ENCODE data around the gene GFRA4. TPM values are rescaled to one million over a fixed set of nuclear protein-coding genes. Genes with fewer than 3 reads are reported as not detected.

GFRA4 gene
- total RNA-seq, 1 experiment from 2014 or later: not detected

DNA sequence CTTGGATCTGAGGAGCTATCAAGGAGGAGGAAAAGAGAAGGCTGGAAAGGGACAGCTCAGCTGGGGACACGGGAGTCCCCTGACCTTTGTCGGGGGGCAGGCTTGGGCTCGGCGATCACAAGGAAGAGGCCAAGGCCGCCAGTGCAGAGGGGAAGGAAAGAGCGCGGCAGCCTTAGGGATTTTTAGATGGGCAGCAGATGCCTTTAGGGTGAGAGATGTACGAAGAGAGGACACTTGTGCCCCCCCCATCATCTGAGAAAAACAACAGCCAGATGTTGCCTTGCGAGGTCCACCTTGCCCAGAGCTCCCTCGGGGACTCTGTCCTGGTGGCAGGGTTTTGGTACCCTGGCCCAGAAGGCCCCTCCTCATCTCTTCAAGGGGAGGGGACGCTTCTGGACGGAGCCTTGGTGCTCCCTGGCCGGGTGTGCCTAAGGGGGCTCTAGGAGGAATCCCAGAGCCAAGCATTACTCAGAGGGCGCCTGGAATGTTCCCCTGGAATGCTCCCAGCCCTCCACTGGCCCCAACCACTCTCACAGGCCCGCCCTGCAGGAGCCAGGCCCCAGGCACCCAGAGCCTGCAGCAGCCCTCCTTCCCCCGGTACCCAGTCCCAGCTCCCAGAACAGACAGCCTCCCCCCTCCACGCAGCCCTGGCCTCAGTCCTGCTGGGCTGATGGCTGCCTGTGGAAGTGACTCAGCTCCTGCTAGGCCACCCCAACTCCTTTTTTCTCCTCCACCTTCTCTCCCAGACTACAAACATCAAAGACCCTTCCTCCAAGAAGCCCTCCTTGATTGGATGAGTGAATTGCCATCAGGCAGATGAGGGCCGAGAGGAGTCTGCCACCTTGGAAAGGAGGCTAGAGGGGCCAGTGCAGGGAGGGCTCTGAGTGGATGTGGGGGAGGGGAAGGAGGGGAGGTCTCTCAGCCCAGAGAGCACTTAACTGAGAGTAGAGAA lies 16.8 kb upstream of the GFRA4 start:
- Histone ChIP-seq H3K9ac (ENCODE audit: low read length) (no peak overlapping the region), H4K20me1 (ENCODE audit: low read length) (no peaks in the 10 kb centered on the region), H3K4me3 (ENCODE audit: low read length) (no peak overlapping the region), H2AFZ (ENCODE audit: low read length) (no peak overlapping the region), H3K27me3 (ENCODE audit: low read length) (peaks cover 24% of the 10 kb centered on the region), H3K4me2 (ENCODE audit: low read length) (no peak overlapping the region), H3K4me1 (ENCODE audit: insufficient read depth, low read length) (peaks cover 3% of the 10 kb centered on the region; the same call in 1 of the 2 replicates), H3K79me2 (ENCODE audit: low read length) (no peaks in the 10 kb centered on the region), H3F3A (ENCODE audit: low read length, unreplicated experiment) (no peaks in the 10 kb centered on the region), H3K9me2 (replicated peaks; ENCODE audit: low read length) (no peaks in the 10 kb centered on the region), H3K27ac (ENCODE audit: low read length) (no peak overlapping the region), H3K36me3 (ENCODE audit: low read depth, low read length) (no peaks in the 10 kb centered on the region), H3K9me3 (ENCODE audit: low read length) (no peaks in the 10 kb centered on the region)
- CTCF ChIA-PET: no interaction called here
- ATAC-seq (no peak), DNase-seq (no peak)
- intact Hi-C loops (cut with micrococcal nuclease): loop anchor here (5.0 kb wide), 1 partner anchor 87 kb away; the partner anchor contains the start of gene ADISSP
- no TSS peak for BruUV-seq (replicated peaks)
- POLR2A ChIA-PET (ENCODE audit: unreplicated experiment): no interaction called here
- TF ChIP-seq, protein P1, sequence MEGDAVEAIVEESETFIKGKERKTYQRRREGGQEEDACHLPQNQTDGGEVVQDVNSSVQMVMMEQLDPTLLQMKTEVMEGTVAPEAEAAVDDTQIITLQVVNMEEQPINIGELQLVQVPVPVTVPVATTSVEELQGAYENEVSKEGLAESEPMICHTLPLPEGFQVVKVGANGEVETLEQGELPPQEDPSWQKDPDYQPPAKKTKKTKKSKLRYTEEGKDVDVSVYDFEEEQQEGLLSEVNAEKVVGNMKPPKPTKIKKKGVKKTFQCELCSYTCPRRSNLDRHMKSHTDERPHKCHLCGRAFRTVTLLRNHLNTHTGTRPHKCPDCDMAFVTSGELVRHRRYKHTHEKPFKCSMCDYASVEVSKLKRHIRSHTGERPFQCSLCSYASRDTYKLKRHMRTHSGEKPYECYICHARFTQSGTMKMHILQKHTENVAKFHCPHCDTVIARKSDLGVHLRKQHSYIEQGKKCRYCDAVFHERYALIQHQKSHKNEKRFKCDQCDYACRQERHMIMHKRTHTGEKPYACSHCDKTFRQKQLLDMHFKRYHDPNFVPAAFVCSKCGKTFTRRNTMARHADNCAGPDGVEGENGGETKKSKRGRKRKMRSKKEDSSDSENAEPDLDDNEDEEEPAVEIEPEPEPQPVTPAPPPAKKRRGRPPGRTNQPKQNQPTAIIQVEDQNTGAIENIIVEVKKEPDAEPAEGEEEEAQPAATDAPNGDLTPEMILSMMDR (conservative IDR thresholded peaks at IDR 0.05; ENCODE audit: low read depth, low read length): no peak
- TF ChIP-seq EZH2 (IDR thresholded peaks at IDR 0.05; ENCODE audit: low read length, unreplicated experiment) (no peak), EZH2phosphoT487 (IDR thresholded peaks at IDR 0.05; ENCODE audit: borderline replicate concordance, low read length) (no peak)

DNA sequence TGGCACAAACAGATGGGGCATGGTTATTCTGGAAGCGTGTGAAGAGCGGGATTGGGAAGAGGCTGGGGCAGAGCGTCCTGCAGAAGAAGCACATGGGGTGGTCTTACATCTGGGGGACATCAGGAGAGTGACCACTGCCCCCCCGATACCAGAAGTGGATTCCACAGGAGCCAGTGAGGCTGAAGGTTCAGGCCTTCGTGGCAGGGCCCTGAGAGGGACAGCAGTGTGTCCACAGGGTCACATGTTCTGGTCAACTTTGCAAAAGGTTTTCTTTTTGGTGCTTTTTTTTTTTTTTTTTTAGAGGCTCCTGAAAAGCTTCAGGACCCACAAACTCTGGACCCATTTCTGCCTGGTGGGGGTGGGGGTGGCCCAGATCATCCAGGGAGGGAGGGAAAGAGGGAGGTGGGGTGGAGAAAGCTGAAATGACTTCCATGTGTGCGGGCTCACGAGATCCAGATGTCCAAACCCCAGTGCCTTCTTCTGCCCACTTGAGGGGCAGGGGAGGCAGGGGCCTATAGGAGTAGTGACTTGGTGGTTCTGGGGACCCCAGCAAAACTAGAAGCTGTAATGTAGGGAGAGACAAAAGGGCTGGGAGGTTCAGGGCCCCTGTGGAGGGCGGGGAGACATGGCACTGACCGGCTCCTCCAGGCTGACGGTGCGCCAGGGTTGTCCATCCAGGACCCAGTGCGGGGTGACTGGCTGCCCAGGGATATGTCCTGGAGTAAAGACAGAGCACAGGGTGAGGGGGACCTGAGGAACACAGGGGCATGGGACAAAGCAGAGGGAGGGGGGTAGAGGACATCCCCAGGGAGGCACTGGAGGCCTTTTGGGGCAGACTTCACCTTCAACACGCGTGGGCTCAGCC lies 15.9 kb upstream of the GFRA4 start:
- BruUV-seq (replicated peaks): no TSS peak
- intact Hi-C loops (cut with micrococcal nuclease): loop anchor here (5.0 kb wide), 1 partner anchor 88 kb away; the partner anchor contains the start of gene ADISSP

More for the DNA sequence above, 15.9 kb upstream of the GFRA4 start:
- POLR2A ChIA-PET (ENCODE audit: unreplicated experiment): no interaction called here
- Histone ChIP-seq H3K9me2 (replicated peaks; ENCODE audit: low read length) (no peaks in the 10 kb centered on the region), H3K27ac (ENCODE audit: low read length) (no peak overlapping the region), H3K4me2 (ENCODE audit: low read length) (no peak overlapping the region), H3K4me1 (ENCODE audit: insufficient read depth, low read length) (peaks cover 3% of the 10 kb centered on the region; the same call in 1 of the 2 replicates), H3K27me3 (ENCODE audit: low read length) (peaks cover 33% of the 10 kb centered on the region), H3K9me3 (ENCODE audit: low read length) (no peaks in the 10 kb centered on the region), H3K79me2 (ENCODE audit: low read length) (no peaks in the 10 kb centered on the region), H3K9ac (ENCODE audit: low read length) (no peak overlapping the region), H4K20me1 (ENCODE audit: low read length) (no peaks in the 10 kb centered on the region), H2AFZ (ENCODE audit: low read length) (no peak overlapping the region), H3K4me3 (ENCODE audit: low read length) (no peak overlapping the region), H3F3A (ENCODE audit: low read length, unreplicated experiment) (no peaks in the 10 kb centered on the region), H3K36me3 (ENCODE audit: low read depth, low read length) (no peaks in the 10 kb centered on the region)
- TF ChIP-seq EZH2phosphoT487 (IDR thresholded peaks at IDR 0.05; ENCODE audit: borderline replicate concordance, low read length): no peak
- TF ChIP-seq EZH2 (IDR thresholded peaks at IDR 0.05; ENCODE audit: low read length, unreplicated experiment): no peak
- TF ChIP-seq, protein P1 (conservative IDR thresholded peaks at IDR 0.05; ENCODE audit: low read depth, low read length): no peak
- no peak for ATAC-seq
- DNase-seq: no peak
- CTCF ChIA-PET: interaction anchor here (0.5 kb wide), 1 partner anchor 63 kb away, joined by 3 read pairs; no protein-coding TSS in a partner anchor
